H1 (cell line): ENCODE results near the gene MAPT. TPM values are rescaled to one million over a fixed set of nuclear protein-coding genes. Genes with fewer than 3 reads are reported as not detected.
"Not testable (repeated sequence)": the region's sequence is repeated elsewhere in the genome, so short reads cannot be mapped to it uniquely, and the experiment has no call there.

Source experiments
- CTCF ChIA-PET: fragments of 300-600 bp; sonication (Branson Sonifier 250); formaldehyde crosslinking; loops from one replicate; lab custom pipeline; 2021; ENCODE audit not compliant: partially characterized antibody; lab: Charles Lee
- POLR2A ChIA-PET: fragments of 300-600 bp; sonication (Branson Sonifier 250); formaldehyde crosslinking; loops from one replicate; lab custom pipeline; 2021; ENCODE audit warnings: inconsistent platforms; ENCODE audit not compliant: partially characterized antibody; lab: Charles Lee
- DNase-seq, 2 experiments: peaks; one replicate each; pipeline versions ENCODE4 v3.0.0 to v3.0.0-alpha.2; 2010 to 2022; ENCODE audit warnings: low spot score in 2 of 2, low read depth in 1 of 2, mixed read lengths in 1 of 2
- FAIRE-seq: peaks from 2 replicates; lab custom pipeline; 2011; peaks lifted over from hg19 to GRCh38; lab: Jason Lieb, UNC
- H2AFZ ChIP-seq: 2 replicates; pipeline ENCODE4 v1.8.1; 2012; ENCODE audit warnings: low read length, inconsistent platforms
- H2AK5ac ChIP-seq: 2 replicates; pipeline ENCODE4 v1.6.1; 2013; ENCODE audit warnings: low read depth, low read length
- H2BK120ac ChIP-seq: replicated peaks from 2 replicates; pipeline ENCODE3; 2013; ENCODE audit warnings: low read depth, low read length, inconsistent platforms
- H2BK12ac ChIP-seq: 2 replicates; pipeline ENCODE4 v1.6.1; 2013; ENCODE audit warnings: low read depth, low read length
- H2BK15ac ChIP-seq: 2 replicates; pipeline ENCODE4 v1.6.1; 2013; ENCODE audit warnings: low read length
- H2BK20ac ChIP-seq: 2 replicates; pipeline ENCODE4 v1.6.1; 2013; ENCODE audit warnings: low read length
- H2BK5ac ChIP-seq: 2 replicates; pipeline ENCODE4 v1.6.1; 2013; ENCODE audit warnings: low read depth, low read length
- H3K14ac ChIP-seq: 2 replicates; pipeline ENCODE4 v1.6.1; 2013; ENCODE audit warnings: inconsistent platforms; ENCODE audit not compliant: insufficient read length
- H3K18ac ChIP-seq: 2 replicates; pipeline ENCODE4 v1.6.1; 2013; ENCODE audit warnings: low read length; ENCODE audit errors: extremely low read depth
- H3K23ac ChIP-seq: 2 replicates; pipeline ENCODE4 v1.6.1; 2013; ENCODE audit warnings: inconsistent platforms; ENCODE audit not compliant: insufficient read length
- H3K23me2 ChIP-seq: 2 replicates; pipeline ENCODE4 v1.6.1; 2013; ENCODE audit warnings: low read depth, low read length
- H3K27ac ChIP-seq: 2 replicates; pipeline ENCODE4 v1.6.1; 2011; ENCODE audit warnings: low read depth, low read length, inconsistent platforms
- H3K27me3 ChIP-seq, 4 experiments: replicated peaks in 1 of 4; 1 replicate in 1 of 4; 2 replicates in 3 of 4; pipeline versions ENCODE4 v1.6.1 to v1.8.1; 2011 to 2013; ENCODE audit warnings: low read length in 3 of 4, mild to moderate bottlenecking in 3 of 4, inconsistent platforms in 2 of 4, mixed read lengths in 2 of 4, moderate library complexity in 1 of 4; ENCODE audit not compliant: control insufficient read depth in 3 of 4, insufficient read depth in 3 of 4; ENCODE audit errors: extremely low read depth in 1 of 4
- H3K36me3 ChIP-seq, 4 experiments: 2 replicates each; pipeline versions ENCODE4 v1.6.1 to v1.8.1; 2011 to 2013; ENCODE audit warnings: mild to moderate bottlenecking in 4 of 4, low read length in 3 of 4, moderate library complexity in 2 of 4, control low read depth in 1 of 4, inconsistent platforms in 1 of 4; ENCODE audit not compliant: insufficient read depth in 4 of 4, control insufficient read depth in 2 of 4
- H3K4ac ChIP-seq: replicated peaks from 2 replicates; pipeline ENCODE3; 2013; ENCODE audit warnings: low read length, low read depth, mixed read lengths, inconsistent platforms; ENCODE audit not compliant: insufficient read length
- H3K4me1 ChIP-seq, 4 experiments: replicated peaks in 1 of 4; 1 replicate in 1 of 4; 2 replicates in 3 of 4; pipeline versions ENCODE4 v1.6.1 to v1.8.1; 2011 to 2013; ENCODE audit warnings: low read length in 3 of 4, inconsistent platforms in 2 of 4, mixed read lengths in 1 of 4; ENCODE audit not compliant: insufficient read depth in 4 of 4, control insufficient read depth in 3 of 4
- H3K4me2 ChIP-seq, 2 experiments: 2 replicates each; pipeline versions ENCODE4 v1.6.1 to v1.8.1; 2011 to 2013; ENCODE audit warnings: low read depth in 2 of 2, low read length in 2 of 2, control low read depth in 1 of 2, inconsistent platforms in 1 of 2, mild to moderate bottlenecking in 1 of 2; ENCODE audit not compliant: insufficient read depth in 1 of 2
- H3K4me3 ChIP-seq, 4 experiments: fragments of 200-600, 300-600 bp in 1 of 4; sonication (generic), shearing (Covaris generic), sonication (Bioruptor Twin) in 1 of 4; 2 replicates each; pipeline versions ENCODE4 v1.5.1 to v1.8.1; 2011 to 2016; ENCODE audit warnings: low read length in 4 of 4, low read depth in 3 of 4, control low read depth in 2 of 4, inconsistent platforms in 2 of 4, mild to moderate bottlenecking in 2 of 4, mixed read lengths in 1 of 4, moderate library complexity in 1 of 4; ENCODE audit not compliant: insufficient read depth in 2 of 4; ENCODE audit errors: extremely low read depth in 1 of 4
- H3K56ac ChIP-seq: replicated peaks from 2 replicates; pipeline ENCODE3; 2013; ENCODE audit warnings: low read depth, mild to moderate bottlenecking, mixed read lengths, low read length, inconsistent platforms; ENCODE audit not compliant: insufficient read length
- H3K79me1 ChIP-seq: 2 replicates; pipeline ENCODE4 v1.6.1; 2013; ENCODE audit warnings: low read depth, low read length, control low read depth
- H3K79me2 ChIP-seq, 2 experiments: 2 replicates each; pipeline versions ENCODE4 v1.6.1 to v1.8.1; 2012 to 2013; ENCODE audit warnings: low read length in 2 of 2, mild to moderate bottlenecking in 2 of 2, inconsistent platforms in 1 of 2; ENCODE audit not compliant: insufficient read depth in 2 of 2, control insufficient read depth in 1 of 2
- H3K9ac ChIP-seq, 4 experiments: replicated peaks in 1 of 4; 1 replicate in 1 of 4; 2 replicates in 3 of 4; pipeline versions ENCODE4 v1.6.1 to v1.8.1; 2011 to 2013; ENCODE audit warnings: low read depth in 3 of 4, low read length in 3 of 4, control low read depth in 2 of 4, mild to moderate bottlenecking in 2 of 4, moderate library complexity in 2 of 4, inconsistent platforms in 1 of 4; ENCODE audit errors: extremely low read depth in 1 of 4
- H3K9me3 ChIP-seq, 2 experiments: 2 replicates each; pipeline versions ENCODE4 v1.6.1 to v1.8.1; 2012 to 2013; ENCODE audit warnings: mild to moderate bottlenecking in 2 of 2, moderate library complexity in 2 of 2, control low read depth in 1 of 2, inconsistent platforms in 1 of 2, low read depth in 1 of 2, low read length in 1 of 2, mixed read lengths in 1 of 2; ENCODE audit not compliant: insufficient read depth in 2 of 2
- H4K20me1 ChIP-seq, 2 experiments: replicated peaks in 1 of 2; 2 replicates each; pipeline versions ENCODE3 to v1.8.1; 2011 to 2013; ENCODE audit warnings: inconsistent platforms in 2 of 2, low read length in 2 of 2, mild to moderate bottlenecking in 1 of 2; ENCODE audit not compliant: insufficient read depth in 2 of 2, control insufficient read depth in 1 of 2
- H4K5ac ChIP-seq: 2 replicates; pipeline ENCODE4 v1.6.1; 2013; ENCODE audit warnings: low read length, low read depth, mixed read lengths, inconsistent platforms; ENCODE audit not compliant: insufficient read length
- H4K8ac ChIP-seq: 2 replicates; pipeline ENCODE4 v1.8.0; 2013; ENCODE audit warnings: mild to moderate bottlenecking, moderate library complexity, low read length, inconsistent platforms; ENCODE audit not compliant: insufficient read depth; ENCODE audit errors: extremely low read depth
- H4K91ac ChIP-seq: replicated peaks from 2 replicates; pipeline ENCODE3; 2013; ENCODE audit warnings: low read length, mixed read lengths, inconsistent platforms; ENCODE audit not compliant: insufficient read length
- WGBS, 2 experiments: shearing (Covaris generic) in 1 of 2; methylation state at CpG; one replicate each; pipeline versions ENCODE4 v1.1.6 to v1.1.7; 2013 to 2015; ENCODE audit warnings: low lambda C conversion rate in 2 of 2, mixed read lengths in 2 of 2, inconsistent platforms in 1 of 2, low coverage in 1 of 2, missing lambda C conversion rate in 1 of 2; ENCODE audit not compliant: insufficient replicate concordance in 2 of 2, insufficient coverage in 1 of 2, insufficient read length in 1 of 2; ENCODE audit errors: extremely low coverage in 1 of 2, missing lambda C conversion rate in 1 of 2; 5-methylcytosine and 5-hydroxymethylcytosine counted together
- polyA plus RNA-seq, 7 experiments: library from polyadenylated mRNA; depleted of rRNA in 3 of 7; stranded (reverse) in 5 of 7; unstranded in 2 of 7; fragments of >200 nt in 5 of 7; fragments of 200-250 nt in 2 of 7; gene quantifications; 1 replicate in 5 of 7; 2 replicates in 1 of 7; 4 replicates in 1 of 7; pipeline versions ENCODE4 v1.2.1 to v1.2.3, GENCODE V29; 2011 to 2013; ENCODE audit warnings: missing spikeins in 2 of 7, mixed read lengths in 2 of 7
- total RNA-seq: library from RNA; stranded (reverse); fragmentation: NEBNext Ultra II Directional; extraction: Animal tissue kit (Norgen Biotek cat#: 25700); gene quantifications from 2 replicates; pipeline ENCODE4 v1.2.1, GENCODE V29; 2021

Gene MAPT
- total and polyA plus RNA-seq, 2 of the 8 experiments (the other 6 are each of a cell fraction or from before 2014, with no cell fraction given): 0.54 to 1.7 TPM

- H3K27me3 ChIP-seq, H2BK15ac ChIP-seq, POLR2A ChIA-PET, H3K36me3 ChIP-seq, H3K18ac ChIP-seq, H3K23me2 ChIP-seq, H3K4me1 ChIP-seq, DNase-seq, H2BK120ac ChIP-seq, H3K9me3 ChIP-seq, H3K23ac ChIP-seq, H3K4me3 ChIP-seq, H2BK12ac ChIP-seq, H3K27ac ChIP-seq, H4K91ac ChIP-seq, H3K79me2 ChIP-seq, H3K56ac ChIP-seq, H2AK5ac ChIP-seq, H3K4me2 ChIP-seq, FAIRE-seq, H3K9ac ChIP-seq, H3K79me1 ChIP-seq, H4K20me1 ChIP-seq, H4K8ac ChIP-seq, H3K14ac ChIP-seq, H2AFZ ChIP-seq, H4K5ac ChIP-seq, H2BK20ac ChIP-seq, H2BK5ac ChIP-seq, H3K4ac ChIP-seq: not testable (repeated sequence)
- CTCF ChIA-PET: interaction anchor here (2.2 to 2.5 kb wide), 2 partner anchors 9 to 15 kb away, joined by 8 to 10 read pairs; no protein-coding TSS in a partner anchor
- 87% methylated on average over 4 of the region's 4 CpGs; no CpG with 5 or more reads in 1 of the 2 experiments for WGBS, 2 experiments
These were observed 62.4 kb downstream of the MAPT start for GRCh38 chr17:45956746-45957145.
